Nucleus accumbens (tissue), 56 donors: ENCODE measurements around the gene RUNX3.
A peak's percentile ranks its signal among the peaks of the same experiment; 100 is the strongest.
"Not testable (repeated sequence)": the region's sequence is repeated elsewhere in the genome, so short reads cannot be mapped to it uniquely, and the experiment has no call there.

Experiments
- DNase-seq, 56 donors: peaks; one replicate each; lab custom pipeline; 2025; lab: John Stamatoyannopoulos, UW

RUNX3 gene

GRCh38 chr1:24892188-24893153, 37.6 kb downstream of the RUNX3 start:
- no peak for DNase-seq

- DNase-seq, result not testable (repeated sequence)
These were observed 38.7 kb downstream of the RUNX3 start for GRCh38 chr1:24891367-24891766.

GRCh38 chr1:24890887-24891286, 39.2 kb downstream of the RUNX3 start:
- no peak for DNase-seq

GRCh38 chr1:24888971-24889676, 41.0 kb downstream of the RUNX3 start:
- no peak for DNase-seq

GRCh38 chr1:24888061-24888970, 41.8 kb downstream of the RUNX3 start:
- no peak for DNase-seq

GRCh38 chr1:24886241-24886640, 43.8 kb downstream of the RUNX3 start:
- no peak for DNase-seq

GRCh38 chr1:24884751-24885150, 45.3 kb downstream of the RUNX3 start:
- no peak for DNase-seq

GRCh38 chr1:24881034-24881433, 49.0 kb downstream of the RUNX3 start:
- no peak for DNase-seq

- DNase-seq, result no peak
These were observed 51.0 kb downstream of the RUNX3 start for GRCh38 chr1:24878775-24879742.

- DNase-seq, result no peak
These were observed 52.0 kb downstream of the RUNX3 start for GRCh38 chr1:24878045-24878444.

- DNase-seq, result no peak
These were observed 54.0 kb downstream of the RUNX3 start for GRCh38 chr1:24875991-24876506.

- DNase-seq, result no peak
These were observed 54.8 kb downstream of the RUNX3 start for GRCh38 chr1:24875257-24875656.

GRCh38 chr1:24874611-24875234, 55.4 kb downstream of the RUNX3 start:
- DNase-seq, result no peak

- no peak for DNase-seq
These were observed 56.0 kb downstream of the RUNX3 start for GRCh38 chr1:24874056-24874455.

GRCh38 chr1:24873148-24873547, 56.9 kb downstream of the RUNX3 start:
- DNase-seq, result no peak

- DNase-seq, result peak in 25 of 56 donors; percentile 3 to 51 (median 16)
These were observed 57.8 kb downstream of the RUNX3 start for GRCh38 chr1:24872061-24872850.

GRCh38 chr1:24871306-24871901, 58.7 kb downstream of the RUNX3 start:
- DNase-seq, result no peak
